ENCODE results near the gene CSRNP2. TPM values are rescaled to one million over a fixed set of nuclear protein-coding genes. Genes with fewer than 3 reads are reported as not detected.

Gene CSRNP2
- total and polyA plus RNA-seq, 2 donors (not counting 3 experiments of a cell fraction or from before 2014, with no cell fraction given): 24.2 to 49.7 TPM

GRCh38 chr12:51086933-51087332 lies 3.5 kb upstream of the CSRNP2 start:
- BruUV-seq (replicated peaks): no TSS peak
- no peaks in the 10 kb centered on the region for H3K9me3 ChIP-seq (replicated peaks; ENCODE audit: control insufficient read depth, insufficient read depth, low read length)
- DNase-seq (ENCODE audit: low read depth, low spot score): no peak
- TF ChIP-seq FOS (IDR thresholded peaks at IDR 0.05; ENCODE audit: borderline replicate concordance, insufficient read depth, low read length) (no peak), GATA2 (IDR thresholded peaks at IDR 0.05; ENCODE audit: insufficient read depth, insufficient read length, low read depth, low read length) (no peak), CTCF (IDR thresholded peaks at IDR 0.05; ENCODE audit: extremely low read depth in 1 of 2, insufficient read depth in 1 of 2, low read depth in 1 of 2, low read length in 2 of 2) (no peak), POLR2A (IDR thresholded peaks at IDR 0.05; ENCODE audit: low read depth, low read length) (no peak), EZH2 (IDR thresholded peaks at IDR 0.05; ENCODE audit: borderline replicate concordance, low read depth, low read length, severe bottlenecking) (no peak), MAX (IDR thresholded peaks at IDR 0.05; ENCODE audit: insufficient read depth, insufficient read length) (no peak), JUN (IDR thresholded peaks at IDR 0.05; ENCODE audit: borderline replicate concordance, insufficient read depth, insufficient read length, low read depth) (no peak), MYC (IDR thresholded peaks at IDR 0.05; ENCODE audit: low read depth, low read length) (no peak), POLR2AphosphoS5 (IDR thresholded peaks at IDR 0.05; ENCODE audit: insufficient read depth, low read depth, low read length) (no peak)
- H3K4me1 ChIP-seq (ENCODE audit: control insufficient read depth, extremely low read depth, insufficient read depth, low read length): peaks cover 6% of the 10 kb centered on the region
- no peak overlapping the region for H2AFZ ChIP-seq (ENCODE audit: low read depth, low read length)
- CTCF ChIA-PET: no interaction called here
- intact Hi-C loops (cut with micrococcal nuclease): loop anchor here (10.0 kb wide), 1 partner anchor 322 kb away; the partner anchor contains the start of gene ATF1
- no peak overlapping the region for H3K4me2 ChIP-seq (ENCODE audit: insufficient read depth, low read length)
- H3K9ac ChIP-seq (replicated peaks; ENCODE audit: extremely low read depth, insufficient read depth, low read length): no peak overlapping the region
- no peak overlapping the region for H3K27ac ChIP-seq (ENCODE audit: insufficient read depth, low read depth, low read length)
- H3K9me1 ChIP-seq (replicated peaks; ENCODE audit: control insufficient read depth, extremely low read depth, insufficient read depth, low read length): no peaks in the 10 kb centered on the region
- dilution Hi-C loops (cut with MboI; ENCODE audit: extremely low pct_ligation_motif_present, low sequenced_read_pairs): no loop called here
- no peaks in the 10 kb centered on the region for H3K36me3 ChIP-seq (ENCODE audit: control insufficient read depth in 2 of 2, extremely low read depth in 1 of 2, insufficient read depth in 2 of 2, low read length in 2 of 2)
- H4K20me1 ChIP-seq (replicated peaks; ENCODE audit: control insufficient read depth, extremely low read depth, insufficient read depth, low read length): peaks cover 2% of the 10 kb centered on the region
- no peak for FAIRE-seq
- H3K79me2 ChIP-seq (ENCODE audit: control insufficient read depth, insufficient read depth, low read length): peaks cover 12% of the 10 kb centered on the region
- POLR2A ChIA-PET: no interaction called here
- no peak overlapping the region for H3K4me3 ChIP-seq (replicated peaks in 1 of 3; ENCODE audit: insufficient read depth in 1 of 3, low read depth in 1 of 3, low read length in 3 of 3)
- H3K27me3 ChIP-seq (ENCODE audit: control insufficient read depth in 2 of 2, insufficient read depth in 2 of 2, low read length in 2 of 2): no peaks in the 10 kb centered on the region
